Vagina (tissue), 2 donors: Measurements from ENCODE around the gene ITGB3.

Experiments used
- POLR2A ChIP-seq, 2 donors: fragments of 450-650 bp; IDR thresholded peaks; one replicate each; pipeline ENCODE4 v1.6.1; 2017; ENCODE audit warnings: antibody characterized with exemption in 2 of 2, mild to moderate bottlenecking in 2 of 2, moderate library complexity in 2 of 2
- POLR2AphosphoS5 ChIP-seq, 2 donors: sonication (generic); formaldehyde crosslinking; IDR thresholded peaks; one replicate each; pipeline ENCODE4 v1.9.0; 2017; ENCODE audit warnings: antibody characterized with exemption in 2 of 2, mild to moderate bottlenecking in 2 of 2, low read depth in 1 of 2; ENCODE audit not compliant: insufficient read depth in 1 of 2
- TF ChIP-seq, protein P1 (sequence below), 3 experiments: fragments of 450-650 bp in 2 of 3; fragments of 200-600 bp in 1 of 3; sonication (generic) in 1 of 3; IDR thresholded peaks; one replicate each; pipeline ENCODE4 v1.5.1; 2017 to 2019; ENCODE audit warnings: antibody characterized with exemption in 3 of 3, mild to moderate bottlenecking in 2 of 3, moderate library complexity in 2 of 3

DNA sequence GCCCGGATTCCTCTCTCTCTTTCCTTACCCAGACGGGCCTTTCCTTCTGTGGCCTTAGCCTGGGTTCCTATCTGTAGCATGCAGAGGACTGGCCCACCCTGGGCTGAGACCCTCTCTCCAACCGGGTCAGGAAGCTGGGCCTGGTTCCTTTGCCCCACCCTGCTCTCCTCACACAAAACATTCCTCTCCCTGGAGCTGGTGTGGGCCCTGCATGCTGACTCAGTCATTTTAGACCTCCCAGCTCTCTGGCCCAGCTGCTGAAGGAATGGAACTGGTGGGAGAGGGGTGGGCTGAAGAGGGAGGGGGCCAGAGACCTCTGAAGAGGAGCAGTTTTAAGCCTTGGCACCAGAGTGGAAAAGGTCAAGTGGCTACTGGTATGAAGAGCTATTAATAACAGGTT is 43.5 kb upstream of the ITGB3 start:
- TF ChIP-seq, protein P1, sequence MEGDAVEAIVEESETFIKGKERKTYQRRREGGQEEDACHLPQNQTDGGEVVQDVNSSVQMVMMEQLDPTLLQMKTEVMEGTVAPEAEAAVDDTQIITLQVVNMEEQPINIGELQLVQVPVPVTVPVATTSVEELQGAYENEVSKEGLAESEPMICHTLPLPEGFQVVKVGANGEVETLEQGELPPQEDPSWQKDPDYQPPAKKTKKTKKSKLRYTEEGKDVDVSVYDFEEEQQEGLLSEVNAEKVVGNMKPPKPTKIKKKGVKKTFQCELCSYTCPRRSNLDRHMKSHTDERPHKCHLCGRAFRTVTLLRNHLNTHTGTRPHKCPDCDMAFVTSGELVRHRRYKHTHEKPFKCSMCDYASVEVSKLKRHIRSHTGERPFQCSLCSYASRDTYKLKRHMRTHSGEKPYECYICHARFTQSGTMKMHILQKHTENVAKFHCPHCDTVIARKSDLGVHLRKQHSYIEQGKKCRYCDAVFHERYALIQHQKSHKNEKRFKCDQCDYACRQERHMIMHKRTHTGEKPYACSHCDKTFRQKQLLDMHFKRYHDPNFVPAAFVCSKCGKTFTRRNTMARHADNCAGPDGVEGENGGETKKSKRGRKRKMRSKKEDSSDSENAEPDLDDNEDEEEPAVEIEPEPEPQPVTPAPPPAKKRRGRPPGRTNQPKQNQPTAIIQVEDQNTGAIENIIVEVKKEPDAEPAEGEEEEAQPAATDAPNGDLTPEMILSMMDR (IDR thresholded peaks at IDR 0.05), result no peak
- TF ChIP-seq POLR2AphosphoS5 (IDR thresholded peaks at IDR 0.05; ENCODE audit: insufficient read depth in 1 of 2, low read depth in 1 of 2) (no peak), POLR2A (IDR thresholded peaks at IDR 0.05) (no peak)
